Measurements from ENCODE around the gene ZNF136. TPM values are rescaled to one million over a fixed set of nuclear protein-coding genes. Genes with fewer than 3 reads are reported as not detected.

ZNF136 gene
- total and polyA plus RNA-seq, 2 donors (not counting 1 experiment from before 2014, with no cell fraction given) = 4.2 to 9.2 TPM

GRCh38 chr19:12224676-12225075 is 61.8 kb downstream of the ZNF136 start:
- H3K9me3 ChIP-seq (ENCODE audit: control insufficient read depth, insufficient read depth, low read depth, low read length) = no peaks in the 10 kb centered on the region
- TF ChIP-seq CTCF (conservative IDR thresholded peaks at IDR 0.05 in 1 of 2, IDR thresholded peaks at IDR 0.05 in 1 of 2; ENCODE audit: low read depth in 1 of 2, low read length in 2 of 2) = no peak
- TF ChIP-seq EZH2 (IDR thresholded peaks at IDR 0.05; ENCODE audit: low read length, missing control alignments) = no peak

GRCh38 chr19:12229990-12230389 is 67.1 kb downstream of the ZNF136 start:
- Histone ChIP-seq H3K27me3 (ENCODE audit: control insufficient read depth, insufficient read depth, low read length) (no peaks in the 10 kb centered on the region), H2AFZ (ENCODE audit: low read length) (no peak overlapping the region), H4K20me1 (ENCODE audit: control insufficient read depth, extremely low read depth, insufficient read depth, low read length) (no peaks in the 10 kb centered on the region), H3K79me2 (ENCODE audit: control insufficient read depth, insufficient read depth, low read length) (no peaks in the 10 kb centered on the region), H3K9ac (ENCODE audit: insufficient read depth, low read length) (no peak overlapping the region), H3K4me3 (replicated peaks in 1 of 4; ENCODE audit: control extremely low read depth in 1 of 4, insufficient read depth in 1 of 4, low read depth in 3 of 4, low read length in 4 of 4) (no peak overlapping the region), H3K4me2 (ENCODE audit: extremely low read depth, insufficient read depth, low read length) (no peak overlapping the region), H3K9me3 (ENCODE audit: control insufficient read depth, insufficient read depth, low read depth, low read length) (no peaks in the 10 kb centered on the region), H3K27ac (ENCODE audit: insufficient read depth, low read length) (no peak overlapping the region), H3K36me3 (ENCODE audit: control insufficient read depth, insufficient read depth, low read length) (no peaks in the 10 kb centered on the region), H3K4me1 (ENCODE audit: control insufficient read depth, extremely low read depth, insufficient read depth, low read length) (no peaks in the 10 kb centered on the region)
- DNase-seq (ENCODE audit: low read depth in 2 of 2) = no peak
- TF ChIP-seq CTCF (conservative IDR thresholded peaks at IDR 0.05 in 1 of 2, IDR thresholded peaks at IDR 0.05 in 1 of 2; ENCODE audit: low read depth in 1 of 2, low read length in 2 of 2) (no peak), EZH2 (IDR thresholded peaks at IDR 0.05; ENCODE audit: low read length, missing control alignments) (no peak)

More at GRCh38 chr19:12224676-12225075, 61.8 kb downstream of the ZNF136 start:
- Histone ChIP-seq H3K27ac (ENCODE audit: insufficient read depth, low read length) (no peak overlapping the region), H2AFZ (ENCODE audit: low read length) (no peak overlapping the region), H3K36me3 (ENCODE audit: control insufficient read depth, insufficient read depth, low read length) (no peaks in the 10 kb centered on the region), H3K4me1 (ENCODE audit: control insufficient read depth, extremely low read depth, insufficient read depth, low read length) (no peaks in the 10 kb centered on the region), H4K20me1 (ENCODE audit: control insufficient read depth, extremely low read depth, insufficient read depth, low read length) (no peaks in the 10 kb centered on the region), H3K9ac (ENCODE audit: insufficient read depth, low read length) (no peak overlapping the region), H3K27me3 (ENCODE audit: control insufficient read depth, insufficient read depth, low read length) (no peaks in the 10 kb centered on the region), H3K4me2 (ENCODE audit: extremely low read depth, insufficient read depth, low read length) (no peak overlapping the region), H3K79me2 (ENCODE audit: control insufficient read depth, insufficient read depth, low read length) (no peaks in the 10 kb centered on the region), H3K4me3 (replicated peaks in 1 of 4; ENCODE audit: control extremely low read depth in 1 of 4, insufficient read depth in 1 of 4, low read depth in 3 of 4, low read length in 4 of 4) (no peak overlapping the region)
- DNase-seq (ENCODE audit: low read depth in 2 of 2) = peak in 1 of 2 donors; percentile 13

GRCh38 chr19:12230751-12231733 is 68.1 kb downstream of the ZNF136 start:
- H3K4me3 ChIP-seq (replicated peaks in 1 of 4; ENCODE audit: control extremely low read depth in 1 of 4, insufficient read depth in 1 of 4, low read depth in 3 of 4, low read length in 4 of 4) = no peak overlapping the region
- H3K36me3 ChIP-seq (ENCODE audit: control insufficient read depth, insufficient read depth, low read length) = no peaks in the 10 kb centered on the region
- no peaks in the 10 kb centered on the region for H3K27me3 ChIP-seq (ENCODE audit: control insufficient read depth, insufficient read depth, low read length)
- H3K4me2 ChIP-seq (ENCODE audit: extremely low read depth, insufficient read depth, low read length) = no peak overlapping the region
- H3K27ac ChIP-seq (ENCODE audit: insufficient read depth, low read length) = no peak overlapping the region
- TF ChIP-seq CTCF (conservative IDR thresholded peaks at IDR 0.05 in 1 of 2, IDR thresholded peaks at IDR 0.05 in 1 of 2; ENCODE audit: low read depth in 1 of 2, low read length in 2 of 2) (no peak), EZH2 (IDR thresholded peaks at IDR 0.05; ENCODE audit: low read length, missing control alignments) (no peak)
- no peaks in the 10 kb centered on the region for H3K9me3 ChIP-seq (ENCODE audit: control insufficient read depth, insufficient read depth, low read depth, low read length)
- H3K4me1 ChIP-seq (ENCODE audit: control insufficient read depth, extremely low read depth, insufficient read depth, low read length) = no peaks in the 10 kb centered on the region
- DNase-seq (ENCODE audit: low read depth in 2 of 2) = no peak
- H4K20me1 ChIP-seq (ENCODE audit: control insufficient read depth, extremely low read depth, insufficient read depth, low read length) = no peaks in the 10 kb centered on the region
- no peaks in the 10 kb centered on the region for H3K79me2 ChIP-seq (ENCODE audit: control insufficient read depth, insufficient read depth, low read length)
- no peak overlapping the region for H3K9ac ChIP-seq (ENCODE audit: insufficient read depth, low read length)
- no peak overlapping the region for H2AFZ ChIP-seq (ENCODE audit: low read length)

Data from fibroblast of lung (primary cell).